Measurements from ENCODE around the gene RING1.

DNA sequence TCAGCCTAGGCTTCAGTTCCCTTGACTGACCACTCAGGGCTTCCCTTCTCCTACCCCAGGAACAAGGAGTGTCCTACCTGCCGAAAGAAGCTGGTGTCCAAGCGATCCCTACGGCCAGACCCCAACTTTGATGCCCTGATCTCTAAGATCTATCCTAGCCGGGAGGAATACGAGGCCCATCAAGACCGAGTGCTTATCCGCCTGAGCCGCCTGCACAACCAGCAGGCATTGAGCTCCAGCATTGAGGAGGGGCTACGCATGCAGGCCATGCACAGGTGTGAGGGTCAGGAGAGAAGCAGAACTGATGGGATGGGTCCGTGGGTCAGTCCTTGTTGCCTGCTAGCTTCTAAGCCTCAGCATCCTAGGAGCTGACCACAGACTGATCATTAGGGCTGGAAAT is 1.6 kb downstream of the RING1 start:
- TF ChIP-seq, protein P1, sequence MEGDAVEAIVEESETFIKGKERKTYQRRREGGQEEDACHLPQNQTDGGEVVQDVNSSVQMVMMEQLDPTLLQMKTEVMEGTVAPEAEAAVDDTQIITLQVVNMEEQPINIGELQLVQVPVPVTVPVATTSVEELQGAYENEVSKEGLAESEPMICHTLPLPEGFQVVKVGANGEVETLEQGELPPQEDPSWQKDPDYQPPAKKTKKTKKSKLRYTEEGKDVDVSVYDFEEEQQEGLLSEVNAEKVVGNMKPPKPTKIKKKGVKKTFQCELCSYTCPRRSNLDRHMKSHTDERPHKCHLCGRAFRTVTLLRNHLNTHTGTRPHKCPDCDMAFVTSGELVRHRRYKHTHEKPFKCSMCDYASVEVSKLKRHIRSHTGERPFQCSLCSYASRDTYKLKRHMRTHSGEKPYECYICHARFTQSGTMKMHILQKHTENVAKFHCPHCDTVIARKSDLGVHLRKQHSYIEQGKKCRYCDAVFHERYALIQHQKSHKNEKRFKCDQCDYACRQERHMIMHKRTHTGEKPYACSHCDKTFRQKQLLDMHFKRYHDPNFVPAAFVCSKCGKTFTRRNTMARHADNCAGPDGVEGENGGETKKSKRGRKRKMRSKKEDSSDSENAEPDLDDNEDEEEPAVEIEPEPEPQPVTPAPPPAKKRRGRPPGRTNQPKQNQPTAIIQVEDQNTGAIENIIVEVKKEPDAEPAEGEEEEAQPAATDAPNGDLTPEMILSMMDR (IDR thresholded peaks at IDR 0.05): no peak
- TF ChIP-seq POLR2A (IDR thresholded peaks at IDR 0.05; ENCODE audit: low read depth): no peak
- TF ChIP-seq POLR2AphosphoS5 (IDR thresholded peaks at IDR 0.05): no peak
